HG03457 (cell line): ENCODE results near the gene KISS1R.

Experiments used
- ATAC-seq: cut with Tn5 transposase; IDR thresholded peaks from one replicate; pipeline ENCODE4 v1.9.1; 2021; ENCODE audit warnings: moderate number of reproducible peaks; ENCODE audit not compliant: unreplicated experiment

Gene KISS1R

DNA sequence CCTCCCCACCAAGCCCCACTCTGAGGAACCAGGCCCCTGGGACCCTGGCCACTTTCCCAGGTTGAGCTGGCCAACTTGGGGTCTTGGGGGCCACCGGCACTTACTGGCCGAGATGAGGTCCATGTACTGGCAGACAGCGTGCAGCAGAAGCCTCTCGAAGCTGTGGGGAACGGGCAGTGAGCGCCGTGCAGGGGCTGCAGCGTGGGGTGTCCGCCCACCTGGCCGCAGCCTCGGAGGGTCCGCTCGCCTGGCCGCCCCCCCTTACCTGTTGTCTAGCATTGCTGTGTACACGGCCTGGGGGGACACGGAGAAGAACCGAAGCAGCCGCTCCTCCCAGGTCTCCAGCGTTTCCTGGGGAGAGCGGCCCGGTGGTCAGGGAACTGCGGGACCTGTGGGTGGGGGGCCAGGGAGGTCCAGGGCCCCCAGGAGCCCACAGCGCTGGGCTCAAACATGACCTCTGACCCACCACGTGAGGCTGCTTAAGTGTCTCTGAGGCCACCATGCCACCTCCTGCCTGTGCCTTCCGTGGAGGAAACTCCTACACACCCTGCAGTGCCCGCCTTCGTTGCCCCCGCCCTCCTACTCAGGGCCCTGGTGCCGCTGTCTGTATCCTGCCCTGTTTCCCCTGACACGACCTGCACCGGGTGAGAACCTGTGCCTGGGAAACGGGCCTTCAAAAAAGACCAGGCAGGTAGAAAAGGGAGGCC lies 17.6 kb upstream of the KISS1R start:
- ATAC-seq: no peak

DNA sequence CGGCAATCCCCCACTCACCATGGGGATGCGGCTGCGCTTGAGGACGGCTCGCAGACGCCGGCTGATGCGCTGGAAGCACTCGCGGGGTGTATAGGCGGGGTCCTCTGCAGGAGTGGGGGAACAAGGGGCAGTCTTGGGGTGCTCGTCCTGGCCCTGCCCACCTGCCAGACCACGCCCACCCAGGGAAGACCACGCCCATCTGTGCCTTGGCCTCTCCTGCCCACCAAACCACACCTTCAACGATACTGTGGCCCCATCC lies 17.2 kb upstream of the KISS1R start:
- ATAC-seq: no peak

DNA sequence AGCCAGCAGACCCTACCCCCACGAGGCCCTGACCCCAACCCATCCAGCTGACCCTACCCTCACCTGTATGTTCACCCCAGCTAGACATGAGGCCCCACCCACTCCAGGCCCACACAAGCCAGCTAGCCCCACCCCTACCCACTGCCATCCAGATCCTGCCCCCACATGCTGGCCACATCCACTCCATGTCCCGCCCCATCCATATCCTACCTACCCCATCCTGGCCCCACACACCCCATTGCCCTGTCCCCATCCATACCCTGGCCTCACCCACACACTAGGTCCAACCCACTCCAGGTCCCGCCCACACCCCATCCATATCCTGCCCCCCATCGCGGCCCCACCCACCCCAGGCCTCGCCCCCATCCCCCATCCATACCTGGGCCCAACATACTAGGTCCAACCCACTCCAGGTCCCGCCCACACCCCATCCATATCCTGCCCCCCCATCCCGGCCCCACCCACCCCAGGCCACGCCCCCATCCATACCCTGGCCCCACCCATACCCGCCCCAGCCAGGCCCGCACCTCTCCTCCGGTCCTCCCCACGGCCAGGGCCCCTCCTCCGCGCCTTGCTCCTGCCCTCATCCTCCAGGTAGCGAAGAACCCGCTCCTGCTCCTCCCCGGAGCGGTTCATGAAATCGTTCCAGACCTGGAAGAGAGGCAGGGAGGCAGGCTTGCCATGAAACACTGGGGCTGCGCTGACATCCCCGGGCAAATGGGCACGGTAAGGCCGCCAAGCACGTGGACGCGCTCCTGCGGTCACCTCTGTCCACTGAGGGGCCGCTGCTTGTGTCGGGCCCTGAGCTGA lies 16.6 kb upstream of the KISS1R start:
- ATAC-seq: no peak

DNA sequence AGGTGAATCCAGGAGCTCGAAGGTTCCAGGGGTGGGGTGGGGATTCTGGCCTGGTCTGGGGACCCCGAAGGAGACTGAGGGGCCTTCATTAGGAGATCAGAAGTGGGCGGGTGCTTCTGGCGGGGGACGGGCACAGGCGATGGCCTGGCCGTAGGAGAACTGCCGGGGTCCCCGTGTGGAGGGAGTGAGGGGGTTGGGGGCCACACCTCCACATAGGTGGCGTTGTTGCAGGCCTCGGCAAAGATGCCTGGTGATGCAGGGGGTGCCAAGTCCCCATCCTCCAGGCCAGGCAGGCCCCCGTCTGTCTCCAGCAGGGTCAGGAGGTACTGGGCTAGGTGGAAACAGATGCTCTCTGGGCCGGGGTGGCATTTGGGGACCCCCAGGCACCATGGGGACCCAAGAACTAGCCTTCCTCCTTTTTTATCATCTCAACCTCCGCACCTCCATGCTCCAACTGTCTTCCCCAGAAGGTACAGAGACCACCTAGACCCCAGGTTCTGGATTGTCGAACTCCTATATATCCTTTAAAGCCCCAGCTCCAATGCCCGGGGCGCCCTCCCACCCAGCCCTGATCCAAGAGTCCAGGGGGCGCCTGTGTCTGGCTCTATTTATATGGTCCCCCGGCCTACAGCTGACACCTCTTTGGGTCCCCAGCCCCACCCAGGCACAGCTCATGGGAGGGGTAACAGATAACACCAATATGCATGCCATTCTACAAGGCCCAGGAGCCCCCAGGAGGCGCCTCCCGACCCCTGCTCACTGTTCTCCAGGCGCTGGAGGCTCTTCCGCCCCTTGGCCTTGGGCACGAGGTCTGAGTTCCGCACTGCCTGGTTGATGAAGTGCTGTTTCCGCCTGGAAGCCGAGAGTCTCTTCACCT lies 15.7 kb upstream of the KISS1R start:
- no peak for ATAC-seq

DNA sequence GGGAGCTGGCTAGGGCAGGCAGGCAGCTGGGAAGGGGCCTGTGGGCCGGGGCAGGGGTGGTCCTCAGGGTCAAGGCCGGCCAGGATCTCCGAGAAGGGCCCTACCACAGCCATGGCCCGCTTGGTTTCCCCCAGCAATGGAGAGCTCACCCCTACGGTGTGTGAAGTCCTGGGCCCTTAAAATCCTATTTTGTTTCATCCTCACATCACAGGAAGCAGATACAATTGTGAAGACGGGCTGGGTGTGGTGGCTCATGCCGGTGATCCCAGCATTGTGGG lies 15.1 kb upstream of the KISS1R start:
- ATAC-seq: no peak

DNA sequence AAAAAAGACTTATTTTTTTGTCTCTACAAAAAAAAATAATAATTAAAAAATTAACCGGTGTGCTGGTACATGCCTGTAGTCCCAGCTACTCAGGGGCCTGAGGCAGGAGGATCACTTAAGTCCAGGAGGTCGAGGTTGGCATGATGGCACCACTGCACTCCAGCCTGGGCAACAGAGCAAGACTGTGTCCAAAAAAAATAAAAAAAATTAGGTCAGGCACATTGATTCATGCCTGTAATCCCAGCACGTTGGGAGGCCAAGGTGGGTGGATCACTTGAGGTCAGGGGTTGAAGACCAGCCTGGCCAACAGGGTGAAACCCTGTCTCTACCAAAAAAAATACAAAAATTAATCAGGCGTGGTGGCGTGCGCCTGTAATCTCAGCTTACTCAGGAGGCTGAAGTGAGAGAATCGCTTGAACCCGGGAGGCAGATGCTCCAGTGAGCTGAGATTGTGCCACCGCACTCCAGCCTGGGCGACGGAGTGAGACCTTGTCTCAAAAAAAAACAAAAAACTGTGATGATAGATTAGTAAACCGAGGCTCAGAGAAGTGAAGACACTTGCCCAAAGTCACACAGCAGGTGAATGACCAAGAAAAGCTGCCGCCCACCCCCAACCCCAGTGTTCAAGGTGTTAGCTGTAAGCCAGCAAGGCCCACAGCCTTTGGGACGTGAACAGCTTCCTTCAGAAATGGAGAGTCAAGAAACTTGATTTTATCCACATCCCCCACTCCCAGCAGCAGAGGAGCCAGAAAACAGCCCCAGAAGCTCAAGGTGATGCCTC lies 14.5 kb upstream of the KISS1R start:
- no peak for ATAC-seq

DNA sequence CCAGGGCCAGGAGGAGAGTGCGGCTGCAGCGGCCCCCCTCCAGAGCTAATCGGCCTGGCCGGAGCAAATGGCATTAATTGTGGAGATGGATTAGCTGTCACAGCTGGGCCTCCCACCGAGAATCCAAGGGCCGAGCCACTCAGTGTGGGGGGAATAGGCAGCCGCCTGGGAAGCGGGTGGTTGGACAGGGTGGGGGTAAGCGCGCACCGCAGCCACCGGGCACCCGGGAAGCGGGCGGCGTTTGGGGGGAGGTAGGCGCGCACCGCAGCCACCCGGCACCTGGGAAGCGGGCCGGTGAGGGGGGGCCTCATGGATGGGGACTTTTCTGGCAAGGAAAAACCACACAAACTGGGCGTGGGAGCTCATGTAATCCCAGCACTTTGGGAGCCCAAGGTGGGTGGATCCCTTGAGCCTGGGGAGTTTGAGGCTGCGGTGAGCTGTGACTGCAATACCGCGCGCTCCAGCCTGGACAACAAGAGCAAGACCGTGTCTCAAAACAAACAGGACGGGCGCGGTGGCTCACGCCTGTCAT lies 13.8 kb upstream of the KISS1R start:
- ATAC-seq: no peak

DNA sequence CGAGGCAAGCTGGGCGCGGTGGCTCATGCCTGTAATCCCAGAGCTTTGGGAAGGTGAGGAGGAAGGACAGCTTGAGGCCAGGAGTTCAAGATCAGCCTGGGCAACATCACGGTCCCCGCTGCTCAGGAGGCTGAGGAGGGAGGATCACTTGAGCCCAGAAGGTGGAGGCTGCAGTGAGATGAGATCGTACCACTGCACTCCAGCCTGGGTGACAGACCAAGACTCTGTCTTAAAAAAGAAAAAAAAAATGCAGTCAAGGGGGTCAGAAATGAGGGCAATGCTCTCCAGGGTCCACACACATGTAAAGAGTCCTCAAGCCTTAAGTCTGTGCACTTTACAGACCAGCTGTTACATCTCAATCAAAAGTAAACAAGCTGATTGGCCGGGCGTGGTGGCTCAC lies 12.6 kb upstream of the KISS1R start:
- no peak for ATAC-seq

GRCh38 chr19:906480-906879 lies 10.7 kb upstream of the KISS1R start:
- ATAC-seq: no peak

DNA sequence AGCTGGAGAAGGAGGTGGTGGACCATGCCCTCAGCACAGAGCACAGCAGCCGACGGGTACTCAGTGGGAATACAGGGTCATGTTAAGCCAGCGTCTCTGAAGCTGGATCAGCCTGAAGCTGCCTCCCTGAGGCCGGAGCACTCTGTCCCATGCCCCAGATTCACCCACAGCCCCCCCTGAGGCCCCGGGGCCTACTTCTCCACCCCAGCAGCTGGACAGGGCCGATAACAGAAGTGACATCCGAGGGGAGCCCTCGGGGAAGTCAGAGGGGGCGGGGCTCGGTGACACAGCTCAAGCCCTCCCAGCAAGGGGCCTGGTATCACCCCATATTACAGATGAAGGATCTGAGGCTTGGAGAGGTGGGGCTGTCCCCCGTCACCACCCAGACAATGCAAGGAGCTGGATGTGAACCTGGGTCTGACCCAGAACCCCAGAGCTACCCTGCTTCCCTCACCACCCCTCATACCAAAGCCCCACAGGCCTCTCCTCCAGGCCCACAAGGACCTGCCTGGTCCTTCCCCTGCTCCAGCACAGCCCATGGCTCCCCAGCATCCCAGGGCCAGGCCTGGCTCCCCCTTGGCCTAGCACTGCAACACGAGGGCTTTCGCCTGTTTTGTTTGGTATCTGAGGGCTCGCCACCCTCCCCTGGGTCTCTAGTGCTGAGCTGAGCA lies 9.8 kb upstream of the KISS1R start:
- ATAC-seq: no peak

DNA sequence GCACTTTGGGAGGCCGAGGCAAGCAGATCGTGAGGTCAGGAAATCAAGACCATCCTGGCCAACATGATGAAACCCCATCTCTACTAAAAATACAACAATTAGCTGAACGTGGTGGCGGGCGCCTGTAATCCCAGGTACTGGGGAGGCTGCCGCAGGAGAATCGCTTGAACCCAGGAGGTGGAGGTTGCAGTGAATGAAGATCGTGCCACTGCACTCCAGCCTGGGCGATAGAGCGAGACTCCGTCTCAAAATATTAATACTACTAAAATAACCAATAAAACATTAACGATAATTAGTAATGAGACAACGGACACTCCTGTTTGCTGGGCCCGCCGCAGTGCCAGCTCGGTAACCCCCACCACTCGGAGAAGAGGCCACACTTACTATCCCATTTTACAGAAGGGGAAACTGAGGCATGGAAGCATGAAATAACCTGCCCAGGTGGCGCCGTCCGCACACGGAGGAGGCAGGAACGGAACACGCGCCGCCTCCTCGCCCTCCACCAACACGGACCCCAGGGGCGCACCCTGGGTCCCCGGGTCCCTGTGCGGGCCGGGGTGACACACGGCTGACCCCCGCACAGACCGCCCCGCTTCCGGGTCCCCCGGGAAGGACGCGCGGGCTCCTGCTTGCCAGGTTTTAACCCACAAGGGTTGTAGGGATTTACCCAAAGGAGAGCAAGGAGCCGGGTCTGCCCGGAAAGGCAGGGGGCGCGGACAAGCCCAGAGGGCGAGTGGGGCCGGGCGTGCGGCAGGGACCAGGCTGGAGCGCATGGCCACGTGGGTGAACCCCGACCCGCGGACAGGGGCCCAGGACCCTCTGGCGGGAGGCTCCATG lies 5.7 kb upstream of the KISS1R start:
- no peak for ATAC-seq

- no peak for ATAC-seq
Observed at GRCh38 chr19:912181-913079, 4.7 kb upstream of the KISS1R start.

DNA sequence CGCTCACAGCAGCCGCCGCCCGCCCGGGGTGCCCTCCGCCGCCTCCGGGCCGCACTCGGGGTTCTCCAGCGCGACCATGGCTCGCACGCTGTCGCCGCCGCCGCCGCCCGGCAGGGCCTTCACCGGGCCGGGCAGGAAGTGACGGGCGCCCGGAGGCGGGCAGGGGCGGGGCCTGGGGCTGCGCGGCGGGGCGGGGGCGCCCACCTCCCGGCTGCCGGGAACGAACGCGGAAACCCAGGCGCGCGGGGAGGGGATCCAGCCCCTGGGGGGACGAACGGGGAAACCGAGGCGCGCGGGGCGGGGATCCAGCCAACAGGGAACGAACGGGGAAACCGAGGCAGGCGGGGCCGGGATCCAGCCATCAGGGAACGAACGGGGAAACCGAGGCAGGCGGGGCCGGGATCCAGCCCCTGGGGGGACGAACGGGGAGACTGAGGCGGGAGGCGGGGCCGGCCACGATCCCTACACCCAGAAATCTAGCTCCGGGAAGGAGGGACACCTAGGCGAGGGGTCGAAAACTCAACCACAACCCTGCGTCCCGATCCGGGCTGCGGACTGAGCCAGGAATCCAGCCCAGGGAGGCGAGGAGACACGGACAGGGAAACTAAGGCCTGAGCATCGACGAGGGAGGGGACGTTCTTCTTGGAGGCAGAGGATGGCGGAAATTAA lies 3.9 kb upstream of the KISS1R start, which contains the start of gene R3HDM4:
TSS of gene R3HDM4 (minus strand) at position 140 of the 669 bp plus-strand sequence. CDS start at position 78, 62 bp downstream.
- ATAC-seq: no peak

DNA sequence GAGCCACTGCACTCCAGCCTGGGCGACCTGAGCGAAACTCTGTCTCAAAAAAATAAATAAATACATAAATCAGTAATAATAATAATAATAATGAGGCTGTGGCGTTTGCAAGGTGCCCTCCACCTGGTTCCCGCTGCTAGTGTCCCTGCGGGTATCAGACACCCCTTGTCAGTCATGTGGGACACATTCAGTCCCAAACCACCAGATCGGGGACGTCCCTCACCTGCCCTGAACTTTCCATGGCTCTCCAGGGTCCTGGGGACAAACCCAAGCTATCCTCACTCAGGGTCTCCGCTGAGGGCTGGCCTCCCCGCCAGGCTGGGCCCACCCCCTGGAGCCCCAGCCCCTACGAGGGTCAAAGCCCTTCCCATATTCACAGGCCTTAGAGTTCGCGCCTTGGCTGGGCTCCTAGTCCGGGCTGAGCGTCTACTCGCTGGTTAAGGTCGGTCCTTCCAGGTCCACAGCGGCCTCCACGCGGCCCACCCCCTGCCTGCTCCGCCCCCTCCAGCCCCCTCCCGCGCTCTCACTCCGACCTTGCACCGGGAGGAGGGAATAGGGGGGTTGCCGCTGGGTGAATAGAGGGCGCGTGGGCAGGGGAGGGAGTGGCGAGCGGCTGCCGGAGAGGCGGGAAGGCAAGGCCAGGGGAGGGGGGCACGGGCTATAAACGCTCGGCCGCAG lies 349 bp upstream of the KISS1R start:
- no peak for ATAC-seq

GRCh38 chr19:918152-918437 lies 962 bp downstream of the KISS1R start:
- ATAC-seq: no peak

DNA sequence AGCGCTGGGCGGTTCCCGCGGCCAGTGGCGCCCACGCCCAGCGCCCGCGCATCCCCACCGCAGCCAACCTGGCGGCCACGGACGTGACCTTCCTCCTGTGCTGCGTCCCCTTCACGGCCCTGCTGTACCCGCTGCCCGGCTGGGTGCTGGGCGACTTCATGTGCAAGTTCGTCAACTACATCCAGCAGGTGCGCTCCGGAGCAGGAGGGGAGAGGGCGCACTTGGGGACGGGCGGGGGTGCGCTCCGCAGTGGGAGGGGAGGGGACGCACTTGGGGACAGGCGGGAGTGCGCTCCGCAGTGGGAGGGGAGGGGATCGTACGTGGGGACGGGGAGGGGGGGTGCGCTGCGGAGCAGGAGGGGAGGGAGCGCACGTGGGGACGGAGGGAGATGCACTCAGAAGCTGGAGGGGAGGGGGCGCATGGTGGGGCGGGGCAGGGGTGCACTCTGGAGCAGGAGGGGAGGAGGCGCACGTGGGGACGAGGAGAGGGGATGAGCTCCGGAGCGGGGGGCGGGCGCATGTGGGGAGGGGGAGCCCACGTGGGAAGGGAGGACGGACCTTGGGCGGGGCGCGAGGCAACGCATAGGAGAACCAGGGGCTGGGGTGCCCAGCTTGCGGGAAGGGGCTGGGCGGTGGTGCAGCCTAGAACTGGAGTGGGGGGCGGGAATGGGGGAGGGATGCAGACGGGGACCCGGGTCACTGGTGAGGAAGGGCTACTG lies 1.5 kb downstream of the KISS1R start:
- no peak for ATAC-seq
